Suprapubic skin (tissue), 4 donors: ENCODE measurements around the gene HACD2. TPM values are rescaled to one million over a fixed set of nuclear protein-coding genes. Genes with fewer than 3 reads are reported as not detected.
"Not testable (repeated sequence)": the region's sequence is repeated elsewhere in the genome, so short reads cannot be mapped to it uniquely, and the experiment has no call there.

Source experiments
- DNase-seq, 2 donors: peaks; one replicate each; pipeline ENCODE4 v3.0.0-alpha.2; 2019; ENCODE audit warnings: low spot score in 2 of 2
- H3K27ac ChIP-seq: fragments of 200-600 bp; sonication (generic); one replicate; pipeline ENCODE4 v1.5.1; 2019
- H3K27me3 ChIP-seq: fragments of 200-600 bp; sonication (generic); one replicate; pipeline ENCODE4 v1.5.1; 2019
- H3K36me3 ChIP-seq: fragments of 200-600 bp; sonication (generic); one replicate; pipeline ENCODE4 v1.5.1; 2019
- H3K4me1 ChIP-seq: fragments of 200-600 bp; sonication (generic); one replicate; pipeline ENCODE4 v1.5.1; 2019
- H3K4me3 ChIP-seq: fragments of 200-600 bp; sonication (generic); one replicate; pipeline ENCODE4 v1.5.1; 2019; ENCODE audit warnings: mild to moderate bottlenecking
- H3K9me3 ChIP-seq: fragments of 200-600 bp; sonication (generic); one replicate; pipeline ENCODE4 v1.5.1; 2019
- EP300 ChIP-seq: sonication (generic); formaldehyde crosslinking; IDR thresholded peaks from one replicate; pipeline ENCODE4 v1.6.1; 2017; ENCODE audit warnings: antibody characterized with exemption
- POLR2A ChIP-seq, 2 donors: fragments of 450-650 bp; IDR thresholded peaks; one replicate each; pipeline ENCODE4 v1.6.1; 2017; ENCODE audit warnings: antibody characterized with exemption in 2 of 2, mild to moderate bottlenecking in 2 of 2, moderate library complexity in 2 of 2
- POLR2AphosphoS5 ChIP-seq, 3 donors: sonication (generic); formaldehyde crosslinking; IDR thresholded peaks; one replicate each; pipeline ENCODE4 v1.6.1; 2017; ENCODE audit warnings: antibody characterized with exemption in 3 of 3
- WGBS: methylation state at CpG from one replicate; pipeline ENCODE4 v1.1.5; 2018; 5-methylcytosine and 5-hydroxymethylcytosine counted together
- total RNA-seq, 4 donors: library from RNA; depleted of rRNA; stranded (reverse); fragments of >200 nt; gene quantifications; one replicate each; pipeline ENCODE4 v1.1.0, GENCODE V29; 2016
- TF ChIP-seq, protein P1 (sequence below), 2 donors: fragments of 200-600 bp in 1 of 2; fragments of 450-650 bp in 1 of 2; sonication (generic) in 1 of 2; IDR thresholded peaks; one replicate each; pipeline ENCODE4 v1.5.1; 2016 to 2019; ENCODE audit warnings: antibody characterized with exemption in 2 of 2, mild to moderate bottlenecking in 1 of 2, moderate library complexity in 1 of 2

Gene HACD2
- total RNA-seq, 4 donors from 2014 or later, result 38.5 to 76.3 (median 52.6) TPM

DNA sequence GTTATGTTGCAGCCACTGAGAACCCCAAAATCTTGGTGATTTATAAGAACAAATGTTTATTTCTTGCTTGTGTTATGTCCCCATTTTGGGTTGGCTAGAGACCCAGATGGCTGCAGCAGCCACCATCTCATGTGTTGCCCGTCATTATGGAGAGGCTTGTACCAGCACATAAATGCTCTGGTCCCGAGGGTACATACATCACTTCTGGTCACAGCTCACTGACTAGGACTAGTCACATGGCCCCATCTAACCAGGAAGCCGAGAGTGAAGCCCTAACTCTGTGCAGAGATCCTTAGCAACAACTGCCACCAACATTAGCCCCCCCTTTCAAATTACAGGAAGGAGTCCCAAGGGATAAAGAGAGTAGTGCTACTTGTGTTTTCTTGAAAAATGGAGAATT, 25.5 kb upstream of the HACD2 start:
- 93% methylated on average over 3 of the region's 3 CpGs for WGBS
- Histone ChIP-seq H3K27ac (no peak overlapping the region), H3K27me3 (no peaks in the 10 kb centered on the region), H3K36me3 (peaks cover 17% of the 10 kb centered on the region), H3K9me3 (no peaks in the 10 kb centered on the region), H3K4me1 (no peaks in the 10 kb centered on the region), H3K4me3 (no peak overlapping the region)
- TF ChIP-seq EP300 (no peak), POLR2AphosphoS5 (IDR thresholded peaks at IDR 0.05) (no peak), POLR2A (IDR thresholded peaks at IDR 0.05) (no peak)
- TF ChIP-seq, protein P1, sequence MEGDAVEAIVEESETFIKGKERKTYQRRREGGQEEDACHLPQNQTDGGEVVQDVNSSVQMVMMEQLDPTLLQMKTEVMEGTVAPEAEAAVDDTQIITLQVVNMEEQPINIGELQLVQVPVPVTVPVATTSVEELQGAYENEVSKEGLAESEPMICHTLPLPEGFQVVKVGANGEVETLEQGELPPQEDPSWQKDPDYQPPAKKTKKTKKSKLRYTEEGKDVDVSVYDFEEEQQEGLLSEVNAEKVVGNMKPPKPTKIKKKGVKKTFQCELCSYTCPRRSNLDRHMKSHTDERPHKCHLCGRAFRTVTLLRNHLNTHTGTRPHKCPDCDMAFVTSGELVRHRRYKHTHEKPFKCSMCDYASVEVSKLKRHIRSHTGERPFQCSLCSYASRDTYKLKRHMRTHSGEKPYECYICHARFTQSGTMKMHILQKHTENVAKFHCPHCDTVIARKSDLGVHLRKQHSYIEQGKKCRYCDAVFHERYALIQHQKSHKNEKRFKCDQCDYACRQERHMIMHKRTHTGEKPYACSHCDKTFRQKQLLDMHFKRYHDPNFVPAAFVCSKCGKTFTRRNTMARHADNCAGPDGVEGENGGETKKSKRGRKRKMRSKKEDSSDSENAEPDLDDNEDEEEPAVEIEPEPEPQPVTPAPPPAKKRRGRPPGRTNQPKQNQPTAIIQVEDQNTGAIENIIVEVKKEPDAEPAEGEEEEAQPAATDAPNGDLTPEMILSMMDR (IDR thresholded peaks at IDR 0.05), result no peak
- no peak for DNase-seq

DNA sequence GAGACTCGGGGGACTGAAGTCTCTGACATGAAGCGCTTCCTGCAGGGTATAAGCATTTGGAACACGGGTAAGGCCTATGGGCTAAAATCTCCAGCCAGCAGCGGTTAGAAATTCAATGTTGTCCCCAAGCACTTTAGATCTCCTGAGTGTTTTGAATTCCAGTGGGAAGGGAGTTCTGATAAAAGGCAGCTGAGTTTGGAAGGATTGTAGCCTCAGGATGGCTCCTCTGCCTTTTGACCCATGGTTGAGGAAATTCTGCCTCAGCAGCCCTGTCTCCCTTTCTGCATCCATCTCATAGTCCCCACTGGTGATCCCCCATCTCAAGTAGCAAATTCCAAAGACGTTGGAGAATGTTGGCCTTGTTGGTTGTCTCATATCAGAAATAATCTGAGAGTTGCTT, 24.2 kb upstream of the HACD2 start:
- no peak overlapping the region for H3K27ac ChIP-seq
- DNase-seq, result no peak
- H3K4me1 ChIP-seq, result no peaks in the 10 kb centered on the region
- no peaks in the 10 kb centered on the region for H3K27me3 ChIP-seq
- H3K4me3 ChIP-seq, result no peak overlapping the region
- no peak for TF ChIP-seq EP300
- TF ChIP-seq, protein P1 (IDR thresholded peaks at IDR 0.05), result no peak
- TF ChIP-seq POLR2AphosphoS5 (IDR thresholded peaks at IDR 0.05), result no peak
- no peak for TF ChIP-seq POLR2A (IDR thresholded peaks at IDR 0.05)
- no peaks in the 10 kb centered on the region for H3K9me3 ChIP-seq
- WGBS, result 80% methylated on average over 5 of the region's 5 CpGs
- peaks cover 10% of the 10 kb centered on the region for H3K36me3 ChIP-seq

DNA sequence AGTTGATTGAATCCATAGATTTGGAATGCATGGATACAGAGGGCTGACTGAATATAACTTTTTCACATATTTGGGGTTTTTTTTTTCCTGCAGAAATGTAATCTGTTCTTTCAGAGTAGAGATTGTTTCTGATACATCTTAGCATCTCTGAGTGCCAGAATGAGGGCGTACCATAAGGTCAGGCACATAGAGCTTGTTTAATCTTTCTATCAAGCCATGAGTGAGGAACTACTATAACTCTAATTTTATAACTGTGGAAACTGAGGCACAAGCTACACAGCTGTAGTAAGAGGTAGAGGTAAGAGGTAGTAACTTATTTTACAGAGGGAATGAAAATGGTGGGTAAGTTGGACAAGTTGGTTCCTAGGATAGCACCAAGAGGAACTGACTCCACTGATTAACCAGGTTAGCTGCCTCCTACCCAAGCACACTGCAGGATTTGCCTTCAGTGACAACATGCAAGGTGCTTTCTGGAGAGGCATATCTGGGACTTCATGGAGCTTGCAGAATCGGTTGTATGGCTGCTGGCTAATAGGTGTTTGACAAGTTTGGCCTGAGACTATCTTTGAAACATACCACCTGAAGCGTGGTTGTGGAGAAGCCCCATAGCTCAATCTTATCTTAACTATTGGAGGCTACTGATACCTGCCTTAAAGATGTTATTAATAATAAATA, 23.5 kb upstream of the HACD2 start:
- no peaks in the 10 kb centered on the region for H3K9me3 ChIP-seq
- TF ChIP-seq EP300 (no peak), POLR2A (IDR thresholded peaks at IDR 0.05) (no peak), POLR2AphosphoS5 (IDR thresholded peaks at IDR 0.05) (no peak)
- TF ChIP-seq, protein P1 (IDR thresholded peaks at IDR 0.05), result no peak
- no peak for DNase-seq
- 98% methylated on average over 3 of the region's 3 CpGs for WGBS
- no peak overlapping the region for H3K27ac ChIP-seq
- no peak overlapping the region for H3K4me3 ChIP-seq
- no peaks in the 10 kb centered on the region for H3K4me1 ChIP-seq
- H3K27me3 ChIP-seq, result no peaks in the 10 kb centered on the region
- H3K36me3 ChIP-seq, result peaks cover 7% of the 10 kb centered on the region

DNA sequence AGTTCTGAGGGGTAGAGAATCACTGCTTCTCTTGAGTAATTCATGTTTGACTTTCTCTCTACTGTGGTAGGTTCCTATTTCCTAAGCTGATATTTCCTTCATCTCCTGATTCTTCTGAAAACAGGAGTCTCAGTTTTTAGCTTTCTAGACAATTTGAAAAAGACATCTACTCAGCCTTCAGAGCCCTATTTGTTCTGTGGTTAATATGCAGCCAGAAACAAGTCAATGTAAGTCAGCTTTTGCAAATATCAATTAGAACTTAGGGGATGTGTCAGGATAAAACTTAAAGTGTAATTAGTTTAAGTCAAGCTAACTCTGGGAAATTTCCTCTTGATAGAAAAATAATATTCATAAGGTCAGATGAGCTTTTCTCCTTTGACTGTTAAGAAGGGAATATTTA, 21.7 kb upstream of the HACD2 start:
- Histone ChIP-seq H3K27ac (no peak overlapping the region), H3K4me3 (no peak overlapping the region), H3K4me1 (peaks cover 8% of the 10 kb centered on the region), H3K36me3 (peaks cover 1% of the 10 kb centered on the region), H3K9me3 (no peaks in the 10 kb centered on the region), H3K27me3 (no peaks in the 10 kb centered on the region)
- DNase-seq, result no peak
- TF ChIP-seq, protein P1 (IDR thresholded peaks at IDR 0.05), result no peak

DNA sequence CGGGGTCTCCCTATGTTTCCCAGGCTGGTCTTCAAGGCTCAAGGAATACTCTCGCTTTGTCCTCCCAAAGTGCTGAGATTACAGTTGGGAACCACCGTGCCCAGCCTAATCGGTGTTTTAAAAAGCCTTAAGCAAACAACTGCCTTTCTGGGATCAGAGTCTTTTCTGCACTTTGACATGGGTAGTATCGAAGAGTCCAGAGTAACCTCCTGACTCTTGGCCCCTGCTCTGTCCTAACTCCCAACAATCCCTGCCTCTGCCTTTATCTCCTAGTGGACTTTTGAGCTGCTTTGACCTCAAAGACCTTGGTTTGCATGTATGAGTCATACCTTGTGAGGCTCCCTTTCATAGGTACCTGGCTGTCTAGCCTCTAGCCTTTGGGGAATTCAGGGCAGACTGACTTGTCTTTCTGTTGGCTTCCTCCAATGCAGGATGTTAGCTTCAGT, 21.0 kb upstream of the HACD2 start:
- H3K4me3 ChIP-seq, result no peak overlapping the region
- WGBS, result 94% methylated on average over 5 of the region's 5 CpGs
- H3K27me3 ChIP-seq, result no peaks in the 10 kb centered on the region
- DNase-seq, result no peak
- TF ChIP-seq EP300, result no peak
- H3K4me1 ChIP-seq, result peaks cover 13% of the 10 kb centered on the region
- no peaks in the 10 kb centered on the region for H3K9me3 ChIP-seq
- H3K36me3 ChIP-seq, result no peaks in the 10 kb centered on the region
- no peak overlapping the region for H3K27ac ChIP-seq

DNA sequence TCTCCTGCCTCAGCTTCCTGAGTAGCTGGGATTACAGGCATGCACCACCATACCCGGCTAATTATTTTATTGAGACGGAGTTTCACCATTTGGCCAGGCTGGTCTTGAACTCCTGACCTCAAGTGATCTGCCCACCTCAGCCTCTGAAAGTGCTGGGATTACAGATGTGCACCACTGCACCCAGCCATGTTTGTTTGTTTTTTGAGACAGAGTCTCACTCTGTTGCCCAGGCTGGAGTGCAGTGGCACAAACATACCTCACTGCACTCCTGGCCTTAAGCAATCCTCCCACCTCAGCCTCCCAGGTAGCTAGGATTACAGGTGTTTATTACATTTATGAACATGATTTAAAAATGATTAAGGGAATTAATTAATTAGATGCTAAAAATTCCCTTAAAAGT, 18.3 kb upstream of the HACD2 start:
- peaks cover 13% of the 10 kb centered on the region for H3K4me1 ChIP-seq
- DNase-seq, H3K4me3 ChIP-seq, H3K36me3 ChIP-seq, H3K27me3 ChIP-seq, H3K9me3 ChIP-seq, H3K27ac ChIP-seq: not testable (repeated sequence)
- WGBS, result 50% methylated on average over 2 of the region's 2 CpGs
